NCI-H526 (cell line): ENCODE results near the gene SLC22A23.
A peak's percentile ranks its signal among the peaks of the same experiment; 100 is the strongest.

Experiments
- DNase-seq, 2 experiments: peaks; one replicate each; lab custom pipeline; 2025; lab: John Stamatoyannopoulos, UW

SLC22A23 gene

GRCh38 chr6:3296078-3296477 lies 160.8 kb downstream of the SLC22A23 start:
- no peak for DNase-seq

- DNase-seq: peak; percentile 63 to 85
Observed at GRCh38 chr6:3294921-3295871, 161.7 kb downstream of the SLC22A23 start.

GRCh38 chr6:3294396-3294795 lies 162.5 kb downstream of the SLC22A23 start:
- no peak for DNase-seq

GRCh38 chr6:3293271-3294155 lies 163.3 kb downstream of the SLC22A23 start:
- DNase-seq: no peak

- no peak for DNase-seq
Observed at GRCh38 chr6:3292431-3293197, 164.2 kb downstream of the SLC22A23 start.

- DNase-seq: no peak
Observed at GRCh38 chr6:3291987-3292386, 164.9 kb downstream of the SLC22A23 start.

- DNase-seq: no peak
Observed at GRCh38 chr6:3291346-3291745, 165.5 kb downstream of the SLC22A23 start.

GRCh38 chr6:3290931-3291211 lies 166.0 kb downstream of the SLC22A23 start:
- DNase-seq: no peak

- DNase-seq: no peak
Observed at GRCh38 chr6:3290149-3290930, 166.5 kb downstream of the SLC22A23 start.

GRCh38 chr6:3289664-3290055 lies 167.2 kb downstream of the SLC22A23 start:
- no peak for DNase-seq

- no peak for DNase-seq
Observed at GRCh38 chr6:3288711-3289663, 167.9 kb downstream of the SLC22A23 start.

- DNase-seq: no peak
Observed at GRCh38 chr6:3287976-3288707, 168.7 kb downstream of the SLC22A23 start.

GRCh38 chr6:3287308-3287707 lies 169.5 kb downstream of the SLC22A23 start:
- DNase-seq: no peak

GRCh38 chr6:3286641-3287171 lies 170.1 kb downstream of the SLC22A23 start:
- DNase-seq: no peak

- no peak for DNase-seq
Observed at GRCh38 chr6:3285732-3286131, 171.1 kb downstream of the SLC22A23 start.

- no peak for DNase-seq
Observed at GRCh38 chr6:3285049-3285639, 171.7 kb downstream of the SLC22A23 start.

- no peak for DNase-seq
Observed at GRCh38 chr6:3284436-3284876, 172.4 kb downstream of the SLC22A23 start.

GRCh38 chr6:3283641-3284435 lies 173.0 kb downstream of the SLC22A23 start:
- DNase-seq: no peak
